Nephron progenitor cell (in vitro differentiated cells): ENCODE measurements around the gene NR5A1.

Experiments used
- DNase-seq: peaks from one replicate; pipeline ENCODE4 v3.0.0; 2021
- H3K27ac Mint-ChIP-seq: 2 replicates; pipeline ENCODE4 v1.8.0; 2021; ENCODE audit warnings: mild to moderate bottlenecking, moderate library complexity, mixed read lengths
- H3K27me3 Mint-ChIP-seq: 2 replicates; pipeline ENCODE4 v1.8.0; 2021; ENCODE audit warnings: mild to moderate bottlenecking, low read depth, mixed read lengths; ENCODE audit not compliant: poor library complexity
- H3K36me3 Mint-ChIP-seq: 2 replicates; pipeline ENCODE4 v1.8.0; 2021; ENCODE audit warnings: low read depth, mixed read lengths
- H3K4me1 Mint-ChIP-seq: 2 replicates; pipeline ENCODE4 v1.8.0; 2021; ENCODE audit warnings: mixed read lengths
- H3K4me3 Mint-ChIP-seq: 2 replicates; pipeline ENCODE4 v1.8.0; 2021; ENCODE audit warnings: mild to moderate bottlenecking, moderate library complexity, mixed read lengths
- H3K9me3 Mint-ChIP-seq: 2 replicates; pipeline ENCODE4 v1.8.0; 2021; ENCODE audit warnings: mild to moderate bottlenecking, moderate library complexity, mixed read lengths
- TF ChIP-seq, protein P1 (sequence below): fragments of 200-600 bp; sonication (generic); IDR thresholded peaks from 2 replicates; pipeline ENCODE4 v1.5.0; 2021; ENCODE audit warnings: antibody characterized with exemption

NR5A1 gene

GRCh38 chr9:124477648-124478285 is 29.4 kb downstream of the NR5A1 start:
- Mint-ChIP-seq H3K4me1 (peaks cover 24% of the 10 kb centered on the region), H3K27me3 (peaks cover 38% of the 10 kb centered on the region), H3K9me3 (no peaks in the 10 kb centered on the region), H3K36me3 (no peaks in the 10 kb centered on the region), H3K4me3 (peak overlapping the region; percentile 76), H3K27ac (no peak overlapping the region)
- TF ChIP-seq, protein P1, sequence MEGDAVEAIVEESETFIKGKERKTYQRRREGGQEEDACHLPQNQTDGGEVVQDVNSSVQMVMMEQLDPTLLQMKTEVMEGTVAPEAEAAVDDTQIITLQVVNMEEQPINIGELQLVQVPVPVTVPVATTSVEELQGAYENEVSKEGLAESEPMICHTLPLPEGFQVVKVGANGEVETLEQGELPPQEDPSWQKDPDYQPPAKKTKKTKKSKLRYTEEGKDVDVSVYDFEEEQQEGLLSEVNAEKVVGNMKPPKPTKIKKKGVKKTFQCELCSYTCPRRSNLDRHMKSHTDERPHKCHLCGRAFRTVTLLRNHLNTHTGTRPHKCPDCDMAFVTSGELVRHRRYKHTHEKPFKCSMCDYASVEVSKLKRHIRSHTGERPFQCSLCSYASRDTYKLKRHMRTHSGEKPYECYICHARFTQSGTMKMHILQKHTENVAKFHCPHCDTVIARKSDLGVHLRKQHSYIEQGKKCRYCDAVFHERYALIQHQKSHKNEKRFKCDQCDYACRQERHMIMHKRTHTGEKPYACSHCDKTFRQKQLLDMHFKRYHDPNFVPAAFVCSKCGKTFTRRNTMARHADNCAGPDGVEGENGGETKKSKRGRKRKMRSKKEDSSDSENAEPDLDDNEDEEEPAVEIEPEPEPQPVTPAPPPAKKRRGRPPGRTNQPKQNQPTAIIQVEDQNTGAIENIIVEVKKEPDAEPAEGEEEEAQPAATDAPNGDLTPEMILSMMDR: no peak
- DNase-seq: peak; percentile 46

DNA sequence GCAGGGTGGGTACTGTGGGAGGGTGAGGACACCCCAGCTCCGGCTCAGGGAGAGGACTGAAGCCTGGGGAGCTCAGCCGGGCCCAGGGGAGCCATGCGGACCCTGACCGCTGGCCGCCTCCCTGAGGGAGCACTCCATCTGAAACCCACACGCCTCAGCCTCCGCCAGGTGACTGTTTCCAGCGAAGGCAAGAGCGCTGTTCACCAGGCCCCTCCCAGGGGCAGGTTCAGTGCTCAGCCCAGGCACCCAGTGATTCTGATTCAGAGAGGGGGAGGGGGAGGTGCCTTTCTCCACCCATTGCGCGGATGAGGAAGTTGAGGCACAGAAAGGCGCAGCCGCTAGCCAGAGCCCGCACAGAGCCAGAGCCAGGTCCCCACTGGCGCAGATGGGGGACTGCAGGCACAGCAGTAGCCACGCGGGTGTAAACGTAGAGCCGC is 30.0 kb downstream of the NR5A1 start:
- Mint-ChIP-seq H3K4me3 (no peak overlapping the region), H3K36me3 (no peaks in the 10 kb centered on the region), H3K9me3 (no peaks in the 10 kb centered on the region), H3K4me1 (peaks cover 25% of the 10 kb centered on the region), H3K27me3 (peaks cover 34% of the 10 kb centered on the region), H3K27ac (no peak overlapping the region)
- TF ChIP-seq, protein P1: no peak
- no peak for DNase-seq

- H3K36me3 Mint-ChIP-seq: no peaks in the 10 kb centered on the region
- TF ChIP-seq, protein P1: no peak
- no peak overlapping the region for H3K4me3 Mint-ChIP-seq
- peaks cover 28% of the 10 kb centered on the region for H3K27me3 Mint-ChIP-seq
- H3K27ac Mint-ChIP-seq: no peak overlapping the region
- no peaks in the 10 kb centered on the region for H3K9me3 Mint-ChIP-seq
- no peak for DNase-seq
- H3K4me1 Mint-ChIP-seq: peaks cover 25% of the 10 kb centered on the region
These were observed 31.1 kb downstream of the NR5A1 start for GRCh38 chr9:124475868-124476690.

GRCh38 chr9:124475158-124475867 is 31.9 kb downstream of the NR5A1 start:
- no peak overlapping the region for H3K27ac Mint-ChIP-seq
- no peaks in the 10 kb centered on the region for H3K36me3 Mint-ChIP-seq
- no peak overlapping the region for H3K4me3 Mint-ChIP-seq
- peaks cover 23% of the 10 kb centered on the region for H3K27me3 Mint-ChIP-seq
- DNase-seq: no peak
- TF ChIP-seq, protein P1: no peak
- H3K9me3 Mint-ChIP-seq: no peaks in the 10 kb centered on the region
- H3K4me1 Mint-ChIP-seq: peaks cover 24% of the 10 kb centered on the region

DNA sequence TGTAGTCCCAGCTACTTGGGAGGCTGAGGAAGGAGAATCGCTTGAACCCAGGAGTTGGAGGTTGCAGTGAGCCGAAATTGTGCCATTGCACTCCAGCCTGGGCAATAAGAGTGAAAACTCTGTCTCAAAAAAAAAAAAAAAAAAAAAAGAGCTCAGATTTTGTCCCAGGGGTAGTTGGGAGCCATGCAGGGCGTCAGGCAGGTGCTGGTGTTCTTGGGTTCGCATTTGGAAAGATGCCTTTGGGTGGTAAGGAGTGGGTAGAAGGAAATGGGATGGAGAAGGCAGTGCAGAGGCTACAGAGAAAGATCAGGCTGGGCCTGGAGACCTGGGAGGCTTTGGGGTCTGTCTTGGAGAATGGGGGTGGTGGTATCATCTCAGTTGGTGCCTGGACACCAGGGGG is 33.0 kb downstream of the NR5A1 start:
- TF ChIP-seq, protein P1: no peak
- Mint-ChIP-seq H3K36me3 (no peaks in the 10 kb centered on the region), H3K4me1 (peaks cover 18% of the 10 kb centered on the region), H3K4me3 (no peak overlapping the region), H3K27me3 (peaks cover 21% of the 10 kb centered on the region), H3K27ac (no peak overlapping the region), H3K9me3 (no peaks in the 10 kb centered on the region)
- DNase-seq: no peak
